H9 (cell line): ENCODE data around the gene ZNF714. TPM values are rescaled to one million over a fixed set of nuclear protein-coding genes. Genes with fewer than 3 reads are reported as not detected.

ENCODE experiments used
- DNase-seq: peaks from one replicate; pipeline ENCODE4 v3.0.0-alpha.2; 2017
- H2AFZ ChIP-seq: one replicate; pipeline ENCODE4 v1.6.1; 2013; ENCODE audit warnings: mild to moderate bottlenecking, low read length, control low read depth, moderate library complexity
- H2AK5ac ChIP-seq: 2 replicates; pipeline ENCODE4 v1.6.1; 2013; ENCODE audit warnings: low read length, control low read depth, mixed read lengths; ENCODE audit not compliant: insufficient read length
- H2BK120ac ChIP-seq: one replicate; pipeline ENCODE4 v1.6.1; 2013; ENCODE audit warnings: low read depth, mild to moderate bottlenecking, low read length, control low read depth, inconsistent platforms; ENCODE audit not compliant: poor library complexity, severe bottlenecking
- H2BK12ac ChIP-seq: 2 replicates; pipeline ENCODE4 v1.6.1; 2013; ENCODE audit warnings: low read length, control low read depth, mixed read lengths, low read depth; ENCODE audit not compliant: insufficient read length
- H2BK15ac ChIP-seq: 2 replicates; pipeline ENCODE4 v1.6.1; 2013; ENCODE audit warnings: low read depth, low read length, control low read depth
- H2BK20ac ChIP-seq: one replicate; pipeline ENCODE4 v1.6.1; 2013; ENCODE audit warnings: low read depth, mild to moderate bottlenecking, low read length, control low read depth, inconsistent platforms; ENCODE audit not compliant: poor library complexity, severe bottlenecking
- H2BK5ac ChIP-seq: 2 replicates; pipeline ENCODE4 v1.6.1; 2013; ENCODE audit warnings: low read length, control low read depth, mixed read lengths; ENCODE audit not compliant: insufficient read length
- H3K14ac ChIP-seq: 2 replicates; pipeline ENCODE4 v1.6.1; 2013; ENCODE audit warnings: low read length, control low read depth; ENCODE audit not compliant: insufficient read depth
- H3K18ac ChIP-seq: 2 replicates; pipeline ENCODE4 v1.6.1; 2013; ENCODE audit warnings: low read depth, mild to moderate bottlenecking, mixed read lengths, low read length, control low read depth; ENCODE audit not compliant: insufficient read length
- H3K23ac ChIP-seq: 2 replicates; pipeline ENCODE4 v1.6.1; 2013; ENCODE audit warnings: low read length, control low read depth, mixed read lengths, low read depth; ENCODE audit not compliant: insufficient read length
- H3K23me2 ChIP-seq: 2 replicates; pipeline ENCODE4 v1.6.1; 2013; ENCODE audit warnings: low read depth, mild to moderate bottlenecking, mixed read lengths, low read length, control low read depth; ENCODE audit not compliant: insufficient read length, poor library complexity, severe bottlenecking
- H3K27ac ChIP-seq: 2 replicates; pipeline ENCODE4 v1.5.1; 2013; ENCODE audit warnings: low read length, control low read depth, mixed read lengths, low read depth; ENCODE audit not compliant: insufficient read length
- H3K27me3 ChIP-seq: 2 replicates; pipeline ENCODE4 v1.6.1; 2013; ENCODE audit warnings: low read length, control low read depth, inconsistent platforms; ENCODE audit not compliant: insufficient read depth
- H3K4ac ChIP-seq: 2 replicates; pipeline ENCODE4 v1.6.1; 2013; ENCODE audit warnings: low read depth, mild to moderate bottlenecking, control low read depth, inconsistent platforms, low read length, moderate library complexity
- H3K4me1 ChIP-seq: 2 replicates; pipeline ENCODE4 v1.6.1; 2013; ENCODE audit warnings: low read length, control low read depth, inconsistent platforms; ENCODE audit not compliant: insufficient read depth
- H3K4me2 ChIP-seq: 2 replicates; pipeline ENCODE4 v1.6.1; 2013; ENCODE audit warnings: low read length, control low read depth, mixed read lengths; ENCODE audit not compliant: insufficient read length, insufficient read depth
- H3K56ac ChIP-seq: 2 replicates; pipeline ENCODE4 v1.6.1; 2013; ENCODE audit warnings: low read depth, mild to moderate bottlenecking, mixed read lengths, low read length, control low read depth; ENCODE audit not compliant: insufficient read length
- H3K79me1 ChIP-seq: 2 replicates; pipeline ENCODE4 v1.6.1; 2013; ENCODE audit warnings: low read depth, mild to moderate bottlenecking, moderate library complexity, low read length, control low read depth, inconsistent platforms; ENCODE audit not compliant: insufficient read depth, poor library complexity, severe bottlenecking
- H3K79me2 ChIP-seq: 2 replicates; pipeline ENCODE4 v1.6.1; 2013; ENCODE audit warnings: low read length, control low read depth, inconsistent platforms; ENCODE audit not compliant: insufficient read depth
- H3K9ac ChIP-seq: 2 replicates; pipeline ENCODE4 v1.6.1; 2013; ENCODE audit warnings: low read length, control low read depth, mixed read lengths; ENCODE audit not compliant: insufficient read length; ENCODE audit errors: extremely low read depth
- H3K9me3 ChIP-seq: one replicate; pipeline ENCODE4 v1.6.1; 2013; ENCODE audit warnings: low read depth, low read length, inconsistent platforms; ENCODE audit not compliant: control insufficient read depth
- H3T11ph ChIP-seq: one replicate; pipeline ENCODE4 v1.6.1; 2013; ENCODE audit warnings: mild to moderate bottlenecking, low read length, control low read depth, inconsistent platforms
- H4K20me1 ChIP-seq: one replicate; pipeline ENCODE4 v1.6.1; 2013; ENCODE audit not compliant: control insufficient read depth, insufficient read length, insufficient read depth
- H4K5ac ChIP-seq: 2 replicates; pipeline ENCODE4 v1.6.1; 2013; ENCODE audit warnings: low read depth, mild to moderate bottlenecking, mixed read lengths, low read length, control low read depth; ENCODE audit not compliant: insufficient read length
- H4K8ac ChIP-seq: replicated peaks from 2 replicates; pipeline ENCODE4 v1.6.1; 2013; ENCODE audit warnings: low read length, control low read depth, mixed read lengths, low read depth; ENCODE audit not compliant: insufficient read length
- H4K91ac ChIP-seq: 2 replicates; pipeline ENCODE4 v1.6.1; 2013; ENCODE audit warnings: low read depth, mild to moderate bottlenecking, moderate library complexity, mixed read lengths, low read length, control low read depth; ENCODE audit not compliant: insufficient read length
- H3K27ac Mint-ChIP-seq, 3 experiments: 2 replicates in 2 of 3; 3 replicates in 1 of 3; pipeline ENCODE4 v1.8.0; 2020 to 2021; ENCODE audit warnings: mixed read lengths in 3 of 3, mild to moderate bottlenecking in 1 of 3, moderate library complexity in 1 of 3
- H3K27me3 Mint-ChIP-seq: 2 replicates; pipeline ENCODE4 v1.8.0; 2021; ENCODE audit warnings: low read depth, mild to moderate bottlenecking, moderate library complexity, mixed read lengths
- H3K36me3 Mint-ChIP-seq, 3 experiments: 2 replicates in 2 of 3; 3 replicates in 1 of 3; pipeline ENCODE4 v1.8.0; 2020 to 2021; ENCODE audit warnings: low read depth in 3 of 3, mixed read lengths in 3 of 3; ENCODE audit not compliant: insufficient read depth in 1 of 3
- H3K4me1 Mint-ChIP-seq, 2 experiments: 2 replicates each; pipeline ENCODE4 v1.8.0; 2020; ENCODE audit warnings: mixed read lengths in 2 of 2
- H3K4me3 Mint-ChIP-seq, 2 experiments: 2 replicates in 1 of 2; 3 replicates in 1 of 2; pipeline ENCODE4 v1.8.0; 2020 to 2021; ENCODE audit warnings: mild to moderate bottlenecking in 2 of 2, mixed read lengths in 2 of 2, moderate library complexity in 1 of 2
- H3K9me3 Mint-ChIP-seq, 2 experiments: 2 replicates in 1 of 2; 3 replicates in 1 of 2; pipeline ENCODE4 v1.8.0; 2020; ENCODE audit warnings: mild to moderate bottlenecking in 2 of 2, mixed read lengths in 2 of 2, moderate library complexity in 1 of 2
- total RNA-seq: library from RNA; stranded (reverse); gene quantifications from 2 replicates; pipeline ENCODE4 v1.2.1, GENCODE V29; 2021
- TF ChIP-seq, protein P1 (sequence below): fragments of 200-600 bp; sonication (generic); conservative IDR thresholded peaks from 3 replicates; pipeline ENCODE4 v1.8.0; 2021; ENCODE audit warnings: antibody characterized with exemption, mild to moderate bottlenecking

ZNF714 gene
- total RNA-seq, 1 experiment from 2014 or later = 53.9 TPM

DNA sequence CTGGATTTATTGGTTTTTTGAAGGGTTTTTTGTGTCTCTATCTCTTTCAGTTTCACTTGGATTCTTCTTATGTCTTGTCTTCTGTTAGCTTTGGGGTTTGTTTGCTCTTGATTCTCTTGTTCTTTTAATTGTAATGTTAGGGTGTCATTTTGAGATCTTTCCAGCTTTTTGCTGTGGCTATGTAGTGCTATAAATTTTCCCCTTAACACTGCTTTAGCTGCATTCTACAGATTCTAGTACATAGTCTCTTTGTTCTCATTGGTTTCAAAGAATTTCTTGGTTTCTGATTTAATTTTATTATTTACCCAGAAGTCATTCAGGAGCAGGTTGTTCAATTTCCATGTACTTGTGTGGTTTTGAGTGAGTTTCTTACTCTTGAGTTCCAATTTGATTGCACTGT is 37.0 kb upstream of the ZNF714 start:
- Histone ChIP-seq H3K18ac (no peak overlapping the region), H2BK20ac (no peak overlapping the region), H3K23ac (no peak overlapping the region), H3K4ac (no peak overlapping the region), H2BK5ac (no peak overlapping the region), H3K4me1 (no peaks in the 10 kb centered on the region), H2AK5ac (no peak overlapping the region), H3K23me2 (no peaks in the 10 kb centered on the region), H3K27me3 (no peaks in the 10 kb centered on the region), H3K9me3 (no peaks in the 10 kb centered on the region), H4K20me1 (no peaks in the 10 kb centered on the region), H2BK120ac (no peak overlapping the region), H2AFZ (no peak overlapping the region), H4K91ac (no peak overlapping the region), H3K9ac (no peak overlapping the region), H3K79me1 (no peaks in the 10 kb centered on the region), H2BK15ac (no peak overlapping the region), H3K4me2 (no peak overlapping the region), H3K14ac (no peak overlapping the region), H4K5ac (no peak overlapping the region), H4K8ac (no peak overlapping the region), H3K56ac (no peak overlapping the region), H2BK12ac (no peak overlapping the region), H3T11ph (no peak overlapping the region), H3K79me2 (peaks cover 5% of the 10 kb centered on the region; the same call in 1 of the 2 replicates), H3K27ac (no peak overlapping the region)
- no peak overlapping the region for H3K4me3 Mint-ChIP-seq
- H3K9me3 Mint-ChIP-seq = peaks cover 34 to 42% of the 10 kb centered on the region in 2 experiments
- TF ChIP-seq, protein P1, sequence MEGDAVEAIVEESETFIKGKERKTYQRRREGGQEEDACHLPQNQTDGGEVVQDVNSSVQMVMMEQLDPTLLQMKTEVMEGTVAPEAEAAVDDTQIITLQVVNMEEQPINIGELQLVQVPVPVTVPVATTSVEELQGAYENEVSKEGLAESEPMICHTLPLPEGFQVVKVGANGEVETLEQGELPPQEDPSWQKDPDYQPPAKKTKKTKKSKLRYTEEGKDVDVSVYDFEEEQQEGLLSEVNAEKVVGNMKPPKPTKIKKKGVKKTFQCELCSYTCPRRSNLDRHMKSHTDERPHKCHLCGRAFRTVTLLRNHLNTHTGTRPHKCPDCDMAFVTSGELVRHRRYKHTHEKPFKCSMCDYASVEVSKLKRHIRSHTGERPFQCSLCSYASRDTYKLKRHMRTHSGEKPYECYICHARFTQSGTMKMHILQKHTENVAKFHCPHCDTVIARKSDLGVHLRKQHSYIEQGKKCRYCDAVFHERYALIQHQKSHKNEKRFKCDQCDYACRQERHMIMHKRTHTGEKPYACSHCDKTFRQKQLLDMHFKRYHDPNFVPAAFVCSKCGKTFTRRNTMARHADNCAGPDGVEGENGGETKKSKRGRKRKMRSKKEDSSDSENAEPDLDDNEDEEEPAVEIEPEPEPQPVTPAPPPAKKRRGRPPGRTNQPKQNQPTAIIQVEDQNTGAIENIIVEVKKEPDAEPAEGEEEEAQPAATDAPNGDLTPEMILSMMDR = no peak
- H3K36me3 Mint-ChIP-seq = peaks cover 54 to 63% (median 62%) of the 10 kb centered on the region in 3 experiments
- no peak overlapping the region for H3K27ac Mint-ChIP-seq
- no peaks in the 10 kb centered on the region for H3K4me1 Mint-ChIP-seq
- no peak for DNase-seq
- no peaks in the 10 kb centered on the region for H3K27me3 Mint-ChIP-seq
